Measurements from ENCODE around the gene IL1RL1.

The IL1RL1 gene

GRCh38 chr2:102310964-102311640 is at the start of gene IL1RL1:
IL1RL1 (plus strand) TSS chr2:102311563; CDS start chr2:102338265, 26,702 bp downstream.
- H3K4me3 ChIP-seq (ENCODE audit: control insufficient read depth, low read depth, low read length): no peak within 1 kb of the TSS
- TF ChIP-seq, protein P1, sequence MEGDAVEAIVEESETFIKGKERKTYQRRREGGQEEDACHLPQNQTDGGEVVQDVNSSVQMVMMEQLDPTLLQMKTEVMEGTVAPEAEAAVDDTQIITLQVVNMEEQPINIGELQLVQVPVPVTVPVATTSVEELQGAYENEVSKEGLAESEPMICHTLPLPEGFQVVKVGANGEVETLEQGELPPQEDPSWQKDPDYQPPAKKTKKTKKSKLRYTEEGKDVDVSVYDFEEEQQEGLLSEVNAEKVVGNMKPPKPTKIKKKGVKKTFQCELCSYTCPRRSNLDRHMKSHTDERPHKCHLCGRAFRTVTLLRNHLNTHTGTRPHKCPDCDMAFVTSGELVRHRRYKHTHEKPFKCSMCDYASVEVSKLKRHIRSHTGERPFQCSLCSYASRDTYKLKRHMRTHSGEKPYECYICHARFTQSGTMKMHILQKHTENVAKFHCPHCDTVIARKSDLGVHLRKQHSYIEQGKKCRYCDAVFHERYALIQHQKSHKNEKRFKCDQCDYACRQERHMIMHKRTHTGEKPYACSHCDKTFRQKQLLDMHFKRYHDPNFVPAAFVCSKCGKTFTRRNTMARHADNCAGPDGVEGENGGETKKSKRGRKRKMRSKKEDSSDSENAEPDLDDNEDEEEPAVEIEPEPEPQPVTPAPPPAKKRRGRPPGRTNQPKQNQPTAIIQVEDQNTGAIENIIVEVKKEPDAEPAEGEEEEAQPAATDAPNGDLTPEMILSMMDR (IDR thresholded peaks at IDR 0.05; ENCODE audit: control insufficient read depth, insufficient read depth, low read depth, low read length, missing control alignments): no peak
- DNase-seq (ENCODE audit: low read depth): no peak

GRCh38 chr2:102262216-102263129 is 48.9 kb upstream of the IL1RL1 start:
- peak; percentile 42 for DNase-seq (ENCODE audit: low read depth)
- TF ChIP-seq, protein P1 (IDR thresholded peaks at IDR 0.05; ENCODE audit: control insufficient read depth, insufficient read depth, low read depth, low read length, missing control alignments): no peak

GRCh38 chr2:102264952-102265351 is 46.4 kb upstream of the IL1RL1 start:
- no peak overlapping the region for H3K4me3 ChIP-seq (ENCODE audit: control insufficient read depth, low read depth, low read length)
- no peak for DNase-seq (ENCODE audit: low read depth)
- TF ChIP-seq, protein P1 (IDR thresholded peaks at IDR 0.05; ENCODE audit: control insufficient read depth, insufficient read depth, low read depth, low read length, missing control alignments): no peak

More at GRCh38 chr2:102262216-102263129, 48.9 kb upstream of the IL1RL1 start:
- no peak overlapping the region for H3K4me3 ChIP-seq (ENCODE audit: control insufficient read depth, low read depth, low read length)

GRCh38 chr2:102266204-102266603 is 45.2 kb upstream of the IL1RL1 start:
- DNase-seq (ENCODE audit: low read depth): no peak
- TF ChIP-seq, protein P1 (IDR thresholded peaks at IDR 0.05; ENCODE audit: control insufficient read depth, insufficient read depth, low read depth, low read length, missing control alignments): no peak
- H3K4me3 ChIP-seq (ENCODE audit: control insufficient read depth, low read depth, low read length): no peak overlapping the region

DNA sequence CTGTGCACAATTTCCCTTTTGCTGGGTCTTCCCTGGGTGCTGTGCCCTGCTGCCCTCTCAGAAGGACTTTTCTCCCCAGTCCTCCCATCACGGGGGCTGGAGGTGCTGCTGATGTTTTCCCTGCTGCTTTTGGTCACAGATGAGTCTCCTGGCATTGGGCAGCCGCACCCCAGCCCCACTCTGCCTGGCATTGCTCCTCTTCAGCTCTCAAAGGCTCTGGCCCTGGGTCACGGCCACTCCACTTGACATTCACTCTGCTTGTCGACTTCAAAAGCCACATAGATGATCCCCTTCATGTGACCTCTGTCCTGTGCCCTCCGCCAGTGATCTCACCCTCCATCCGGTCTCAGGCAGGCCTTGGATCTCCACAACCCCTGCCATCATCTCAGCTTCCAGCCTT is 43.6 kb upstream of the IL1RL1 start:
- TF ChIP-seq, protein P1 (IDR thresholded peaks at IDR 0.05; ENCODE audit: control insufficient read depth, insufficient read depth, low read depth, low read length, missing control alignments): no peak
- H3K4me3 ChIP-seq (ENCODE audit: control insufficient read depth, low read depth, low read length): no peak overlapping the region
- DNase-seq (ENCODE audit: low read depth): no peak

DNA sequence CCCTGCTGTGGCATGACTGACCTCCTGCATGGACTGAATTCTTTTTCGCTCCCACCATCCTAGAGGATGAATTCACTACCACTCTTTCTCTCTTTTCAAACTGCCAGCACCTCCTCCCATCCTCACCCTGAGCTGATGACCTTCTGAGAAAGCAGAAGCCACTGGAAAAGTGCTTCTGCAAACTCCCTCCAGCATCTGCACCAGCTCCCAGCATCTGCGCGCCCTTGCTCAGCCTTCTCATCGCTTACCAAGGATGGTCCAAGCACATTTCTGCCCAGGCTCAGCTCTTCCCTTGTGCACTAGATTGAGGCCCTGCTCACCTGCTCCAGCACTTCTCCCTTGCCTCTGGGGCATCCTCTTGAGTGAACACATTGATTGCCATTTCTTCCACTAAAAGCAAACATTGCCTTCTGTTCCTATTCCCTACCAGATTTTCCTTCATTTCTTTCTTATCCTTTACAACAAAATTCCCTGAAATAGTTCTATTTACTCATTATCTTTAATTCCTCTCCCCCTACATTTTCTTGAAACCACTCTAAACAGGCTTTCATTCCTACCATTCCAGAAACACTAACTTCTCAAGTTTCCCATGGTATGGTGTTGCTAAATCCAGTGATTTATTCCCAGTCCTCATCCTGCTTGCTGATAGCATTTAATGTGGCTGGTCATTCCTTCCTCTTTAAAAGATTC is 42.7 kb upstream of the IL1RL1 start:
- TF ChIP-seq, protein P1 (IDR thresholded peaks at IDR 0.05; ENCODE audit: control insufficient read depth, insufficient read depth, low read depth, low read length, missing control alignments): no peak
- DNase-seq (ENCODE audit: low read depth): peak; percentile 81
- no peak overlapping the region for H3K4me3 ChIP-seq (ENCODE audit: control insufficient read depth, low read depth, low read length)
